HCT116 (cell line): ENCODE data around the gene SHCBP1. TPM values are rescaled to one million over a fixed set of nuclear protein-coding genes. Genes with fewer than 3 reads are reported as not detected.

Source experiments
- ATAC-seq: fragments of 200-7000 bp; cut with Tn5 transposase; 2 replicates; pipeline ENCODE4 v1.9.1; 2020; ENCODE audit warnings: mild to moderate bottlenecking, moderate library complexity
- BruUV-seq: library from RNA; stranded (reverse); fragments of 400-500 nt; replicated peaks from 2 replicates; lab custom pipeline; 2021; lab: Mats Ljungman, UMichigan
- CTCF ChIA-PET: fragments of 300-600 bp; sonication (Branson Sonifier 250); formaldehyde crosslinking; loops from one replicate; lab custom pipeline; 2021; ENCODE audit warnings: antibody characterized with exemption; lab: Charles Lee
- POLR2A ChIA-PET: fragments of 300-600, 350-600 bp; sonication (Branson Sonifier 250); formaldehyde crosslinking; loops from one replicate; lab custom pipeline; 2021; ENCODE audit warnings: antibody characterized with exemption; lab: Charles Lee
- RAD21 ChIA-PET, 2 experiments: fragments of 300-600 bp; sonication (Branson Sonifier 250); formaldehyde crosslinking; loops; one replicate each; lab custom pipeline; 2023; ENCODE audit warnings: low total read pairs in 2 of 2; ENCODE audit not compliant: uncharacterized antibody in 2 of 2, unreplicated experiment in 2 of 2, low non-redundant PET in 1 of 2; lab: Charles Lee
- DNase-seq: peaks from one replicate; pipeline ENCODE4 v3.0.0-alpha.2; 2010; ENCODE audit warnings: low read depth, low spot score
- H2AFZ ChIP-seq: fragments of 200-600 bp; shearing (Covaris generic), sonication (generic); 2 replicates; pipeline ENCODE4 v1.6.1; 2017; ENCODE audit warnings: low read depth, mixed run types, mixed read lengths, antibody characterized with exemption, low read length; ENCODE audit not compliant: poor library complexity, severe bottlenecking
- H3K27ac ChIP-seq: 2 replicates; pipeline ENCODE4 v1.5.1; 2012; ENCODE audit warnings: low read depth, low read length
- H3K27me3 ChIP-seq: fragments of 200-600 bp; sonication (generic); 2 replicates; pipeline ENCODE4 v1.6.1; 2016; ENCODE audit warnings: mixed run types, low read length, mixed read lengths; ENCODE audit not compliant: insufficient read depth
- H3K36me3 ChIP-seq, 2 experiments: fragments of 200-500 bp in 1 of 2; fragments of 200-600 bp in 1 of 2; sonication (Bioruptor generic) in 1 of 2; sonication (generic) in 1 of 2; 2 replicates each; pipeline versions ENCODE4 v1.5.1 to v1.6.1; 2014 to 2016; ENCODE audit warnings: low read length in 2 of 2, inconsistent platforms in 1 of 2, mixed read lengths in 1 of 2, mixed run types in 1 of 2; ENCODE audit not compliant: insufficient read depth in 2 of 2, control insufficient read depth in 1 of 2
- H3K4me1 ChIP-seq, 2 experiments: fragments of 200-600 bp in 1 of 2; sonication (generic) in 1 of 2; 2 replicates each; pipeline versions ENCODE4 v1.5.1 to v1.6.1; 2012 to 2017; ENCODE audit warnings: low read length in 2 of 2, inconsistent platforms in 1 of 2, mild to moderate bottlenecking in 1 of 2, mixed read lengths in 1 of 2, mixed run types in 1 of 2, moderate library complexity in 1 of 2; ENCODE audit not compliant: insufficient read depth in 2 of 2, control insufficient read depth in 1 of 2
- H3K4me2 ChIP-seq: fragments of 200-600 bp; sonication (generic); 2 replicates; pipeline ENCODE4 v1.6.1; 2017; ENCODE audit warnings: mixed run types, low read length, mixed read lengths
- H3K4me3 ChIP-seq, 2 experiments: fragments of 200-600 bp in 1 of 2; sonication (generic) in 1 of 2; replicated peaks in 1 of 2; 2 replicates each; pipeline ENCODE4 v1.5.1; 2011 to 2016; ENCODE audit warnings: low read length in 2 of 2, control low read depth in 1 of 2, low read depth in 1 of 2, mild to moderate bottlenecking in 1 of 2, mixed read lengths in 1 of 2, mixed run types in 1 of 2
- H3K79me2 ChIP-seq: fragments of 200-600 bp; sonication (generic); 2 replicates; pipeline ENCODE4 v1.6.1; 2017; ENCODE audit warnings: mild to moderate bottlenecking, mixed run types, low read length, moderate library complexity, mixed read lengths; ENCODE audit not compliant: insufficient read depth
- H3K9ac ChIP-seq: fragments of 200-600 bp; sonication (generic); 2 replicates; pipeline ENCODE4 v1.6.1; 2016; ENCODE audit warnings: low read length, mixed read lengths
- H3K9me2 ChIP-seq: fragments of 200-600 bp; sonication (generic), shearing (Covaris generic); 2 replicates; pipeline ENCODE4 v1.6.1; 2017; ENCODE audit warnings: mixed run types, mild to moderate bottlenecking, moderate library complexity; ENCODE audit not compliant: insufficient read depth
- H3K9me3 ChIP-seq, 2 experiments: fragments of 200-500 bp in 1 of 2; fragments of 200-600 bp in 1 of 2; sonication (Bioruptor generic) in 1 of 2; sonication (generic) in 1 of 2; 2 replicates each; pipeline ENCODE4 v1.6.1; 2014 to 2017; ENCODE audit warnings: low read length in 2 of 2, mixed read lengths in 2 of 2, inconsistent platforms in 1 of 2, low read depth in 1 of 2, mild to moderate bottlenecking in 1 of 2, mixed run types in 1 of 2, moderate library complexity in 1 of 2; ENCODE audit not compliant: control insufficient read depth in 1 of 2, insufficient read depth in 1 of 2
- H4K20me1 ChIP-seq: fragments of 200-600 bp; sonication (generic), shearing (Covaris generic); 2 replicates; pipeline ENCODE4 v1.6.1; 2017; ENCODE audit warnings: mixed run types, mild to moderate bottlenecking, moderate library complexity; ENCODE audit not compliant: insufficient read depth
- ATF3 ChIP-seq: IDR thresholded peaks from 2 replicates; pipeline ENCODE4 v1.6.1; 2012
- CBX3 ChIP-seq: IDR thresholded peaks from 2 replicates; pipeline ENCODE4 v1.6.1; 2012; ENCODE audit warnings: low read depth
- CEBPB ChIP-seq: IDR thresholded peaks from 2 replicates; pipeline ENCODE4 v1.6.1; 2012; ENCODE audit warnings: low read depth
- EGR1 ChIP-seq: IDR thresholded peaks from 2 replicates; pipeline ENCODE4 v1.6.1; 2012; ENCODE audit warnings: low read depth
- EZH2phosphoT487 ChIP-seq: fragments of 200-600 bp; IDR thresholded peaks from 2 replicates; pipeline ENCODE4 v1.6.1; 2018; ENCODE audit warnings: antibody characterized with exemption, borderline replicate concordance
- FOSL1 ChIP-seq: IDR thresholded peaks from 2 replicates; pipeline ENCODE4 v1.6.1; 2012; ENCODE audit warnings: low read depth
- MAX ChIP-seq: IDR thresholded peaks from 2 replicates; pipeline ENCODE4 v1.6.1; 2012
- POLR2A ChIP-seq: IDR thresholded peaks from 2 replicates; pipeline ENCODE4 v1.7.0; 2011; ENCODE audit warnings: borderline replicate concordance; ENCODE audit not compliant: insufficient read depth, insufficient read length; ENCODE audit errors: extremely low read depth
- RAD21 ChIP-seq: IDR thresholded peaks from 2 replicates; pipeline ENCODE4 v1.6.1; 2012; ENCODE audit warnings: low read depth, mild to moderate bottlenecking
- SP1 ChIP-seq: IDR thresholded peaks from 2 replicates; pipeline ENCODE4 v1.6.1; 2012; ENCODE audit warnings: low read depth
- TCF7L2 ChIP-seq: IDR thresholded peaks from 2 replicates; pipeline ENCODE4 v1.7.0; 2011; ENCODE audit warnings: borderline replicate concordance, inconsistent platforms; ENCODE audit not compliant: insufficient read depth, insufficient read length; ENCODE audit errors: extremely low read depth
- ZBTB33 ChIP-seq: IDR thresholded peaks from 2 replicates; pipeline ENCODE4 v1.6.1; 2011; ENCODE audit warnings: mild to moderate bottlenecking, low read length, moderate library complexity; ENCODE audit not compliant: insufficient replicate concordance; ENCODE audit errors: extremely low read depth
- intact Hi-C: fragments of 100-400 bp; cut with micrococcal nuclease; formaldehyde crosslinking; loops from 2 replicates; pipeline ENCODE4 v1.10.0; 2022
- total RNA-seq: library from RNA; stranded (reverse); gene quantifications from one replicate; pipeline ENCODE4 v1.2.1, GENCODE V29; 2021; ENCODE audit not compliant: unreplicated experiment

Gene SHCBP1
- total RNA-seq, 1 experiment from 2014 or later = 33.3 TPM

- intact Hi-C loops = no loop called here
- no peak overlapping the region for H2AFZ ChIP-seq
Observed at GRCh38 chr16:46638947-46639925, 18.1 kb upstream of the SHCBP1 start.

More at GRCh38 chr16:46638947-46639925, 18.1 kb upstream of the SHCBP1 start:
- no peaks in the 10 kb centered on the region for H3K36me3 ChIP-seq
- no peaks in the 10 kb centered on the region for H4K20me1 ChIP-seq
- ATAC-seq = no peak
- no peaks in the 10 kb centered on the region for H3K9me3 ChIP-seq
- no peak overlapping the region for H3K4me2 ChIP-seq
- no peaks in the 10 kb centered on the region; the same call in none of the 2 replicates for H3K27me3 ChIP-seq
- no TSS peak for BruUV-seq
- no peaks in the 10 kb centered on the region for H3K9me2 ChIP-seq
- peaks cover 0 to 5% of the 10 kb centered on the region in 2 experiments; a peak in 1 of 4 replicates for H3K4me1 ChIP-seq
- ChIA-PET RAD21 (no interaction called here), CTCF (no interaction called here), POLR2A (interaction anchor here (0.6 kb wide), 1 partner anchor 10 kb away, joined by 3 read pairs; no protein-coding TSS in a partner anchor)
- H3K9ac ChIP-seq = no peak overlapping the region
- H3K27ac ChIP-seq = no peak overlapping the region
- DNase-seq = no peak
- no peak overlapping the region for H3K4me3 ChIP-seq
- H3K79me2 ChIP-seq = no peaks in the 10 kb centered on the region
- TF ChIP-seq ZBTB33 (no peak), ATF3 (no peak), SP1 (no peak), CBX3 (no peak), EZH2phosphoT487 (no peak), CEBPB (no peak), TCF7L2 (no peak), RAD21 (no peak), EGR1 (no peak), FOSL1 (no peak), MAX (no peak), POLR2A (no peak)
